ENCODE measurements around the gene CCNK. TPM values are rescaled to one million over a fixed set of nuclear protein-coding genes. Genes with fewer than 3 reads are reported as not detected.

The CCNK gene
- total RNA-seq, 1 donor from 2014 or later: 79.8 TPM

DNA sequence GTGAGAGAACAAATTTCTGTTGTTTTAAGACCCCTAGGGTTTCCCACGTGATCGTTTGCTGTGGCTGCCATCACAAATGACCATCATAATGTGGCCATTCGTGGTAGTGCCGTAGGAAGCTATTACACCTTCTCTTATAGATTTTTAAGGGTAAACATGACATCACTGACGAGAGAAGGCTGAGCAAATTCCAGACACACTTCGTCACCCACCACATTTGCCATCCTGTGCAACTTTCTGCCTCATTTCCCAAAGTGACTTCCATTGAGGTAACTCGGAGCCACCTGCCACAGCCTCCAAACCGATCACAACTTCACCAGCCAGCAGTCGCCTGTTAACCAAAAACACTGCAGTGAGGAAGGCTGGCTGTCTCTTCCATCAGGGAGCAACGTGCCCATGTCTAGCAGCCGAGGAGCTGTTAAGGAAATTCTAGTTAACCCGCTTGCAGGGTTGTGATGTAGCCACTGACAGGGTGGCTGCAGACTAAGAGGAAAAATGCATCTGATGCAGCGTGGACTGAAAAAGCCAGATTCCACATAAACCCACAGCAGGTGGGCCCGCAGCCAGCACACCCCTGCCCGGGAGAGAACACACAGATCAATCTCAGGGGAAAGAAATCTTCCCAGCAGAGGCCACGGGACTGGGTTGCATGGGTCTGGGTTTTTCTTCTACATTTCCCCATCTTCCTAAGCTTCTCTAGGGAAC is 78.2 kb downstream of the CCNK start:
- peaks cover 10% of the 10 kb centered on the region for H3K36me3 Mint-ChIP-seq (ENCODE audit: low read depth, unreplicated experiment)
- H3K4me3 Mint-ChIP-seq (ENCODE audit: unreplicated experiment): no peak overlapping the region
- no peak overlapping the region for H3K27ac Mint-ChIP-seq (ENCODE audit: unreplicated experiment)
- no peaks in the 10 kb centered on the region for H3K9me3 Mint-ChIP-seq (ENCODE audit: unreplicated experiment)
- no peak for TF ChIP-seq CTCF (IDR thresholded peaks at IDR 0.05; ENCODE audit: unreplicated experiment)
- H3K27me3 Mint-ChIP-seq (ENCODE audit: unreplicated experiment): peaks cover 3% of the 10 kb centered on the region
- DNase-seq (ENCODE audit: low spot score): no peak
- H3K4me1 Mint-ChIP-seq (ENCODE audit: unreplicated experiment): peaks cover 12% of the 10 kb centered on the region

DNA sequence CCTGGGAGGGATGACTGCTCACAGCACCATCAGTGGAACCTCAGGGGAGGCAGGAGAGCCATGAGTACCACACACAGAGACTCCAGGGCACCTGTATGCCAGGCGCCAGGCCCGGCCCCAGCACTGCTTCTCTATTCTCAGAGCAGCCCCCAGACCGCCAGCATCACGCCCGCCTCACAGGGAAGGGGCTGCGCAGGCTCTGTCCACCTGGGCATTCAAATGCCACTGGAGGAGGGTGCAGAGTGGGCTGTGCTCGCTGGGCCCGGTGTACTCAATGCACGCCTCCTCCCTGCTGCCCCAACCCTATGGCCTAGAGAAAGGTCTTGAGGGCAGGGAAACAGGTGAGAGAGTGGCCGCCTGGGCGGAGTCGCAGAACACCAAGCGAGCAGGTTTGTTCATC is 79.2 kb downstream of the CCNK start:
- no peak for DNase-seq (ENCODE audit: low spot score)
- Mint-ChIP-seq H3K27ac (ENCODE audit: unreplicated experiment) (no peak overlapping the region), H3K4me3 (ENCODE audit: unreplicated experiment) (no peak overlapping the region), H3K27me3 (ENCODE audit: unreplicated experiment) (peaks cover 4% of the 10 kb centered on the region), H3K9me3 (ENCODE audit: unreplicated experiment) (no peaks in the 10 kb centered on the region), H3K36me3 (ENCODE audit: low read depth, unreplicated experiment) (peaks cover 10% of the 10 kb centered on the region), H3K4me1 (ENCODE audit: unreplicated experiment) (peaks cover 18% of the 10 kb centered on the region)
- TF ChIP-seq CTCF (IDR thresholded peaks at IDR 0.05; ENCODE audit: unreplicated experiment): no peak

DNA sequence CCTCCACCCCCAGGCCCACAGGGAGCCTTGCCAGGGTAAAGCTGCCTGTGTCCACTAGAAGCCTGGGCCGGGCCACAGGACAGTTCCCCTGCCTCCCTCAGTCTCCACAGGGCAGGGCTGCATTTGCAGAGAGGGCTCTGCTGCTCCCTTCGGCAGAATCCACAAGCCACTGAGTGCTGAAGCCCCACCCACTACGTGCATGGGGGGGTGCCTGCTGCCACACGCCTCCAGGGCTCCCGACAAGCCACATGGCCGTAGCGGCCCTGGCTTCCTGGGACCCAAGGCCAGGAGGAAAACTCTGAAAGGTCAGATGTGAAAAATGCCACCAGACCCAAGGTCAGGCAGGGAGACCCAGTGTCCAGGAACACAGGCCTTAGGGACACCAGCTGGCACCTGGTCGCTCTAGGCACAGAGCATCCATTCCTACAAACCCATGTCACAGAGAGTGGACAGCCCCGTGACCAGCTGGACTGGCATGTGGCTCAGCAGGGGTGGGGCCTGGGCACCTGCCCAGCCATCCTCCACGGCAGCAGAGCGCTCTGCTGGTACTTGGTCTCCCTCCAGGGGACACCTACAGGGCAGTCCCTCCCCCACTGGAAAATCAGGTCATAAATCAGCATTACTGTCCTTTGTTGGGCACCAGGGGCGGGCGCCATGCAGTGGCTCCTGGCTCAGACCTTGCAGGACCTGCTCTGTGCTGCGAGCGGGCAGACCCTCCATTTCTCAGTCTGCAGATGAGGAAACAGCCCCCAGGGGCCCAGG is 79.9 kb downstream of the CCNK start:
- TF ChIP-seq CTCF (IDR thresholded peaks at IDR 0.05; ENCODE audit: unreplicated experiment): no peak
- Mint-ChIP-seq H3K27me3 (ENCODE audit: unreplicated experiment) (peaks cover 7% of the 10 kb centered on the region), H3K36me3 (ENCODE audit: low read depth, unreplicated experiment) (peaks cover 10% of the 10 kb centered on the region), H3K4me1 (ENCODE audit: unreplicated experiment) (peaks cover 25% of the 10 kb centered on the region), H3K9me3 (ENCODE audit: unreplicated experiment) (no peaks in the 10 kb centered on the region), H3K27ac (ENCODE audit: unreplicated experiment) (no peak overlapping the region), H3K4me3 (ENCODE audit: unreplicated experiment) (no peak overlapping the region)
- no peak for DNase-seq (ENCODE audit: low spot score)

DNA sequence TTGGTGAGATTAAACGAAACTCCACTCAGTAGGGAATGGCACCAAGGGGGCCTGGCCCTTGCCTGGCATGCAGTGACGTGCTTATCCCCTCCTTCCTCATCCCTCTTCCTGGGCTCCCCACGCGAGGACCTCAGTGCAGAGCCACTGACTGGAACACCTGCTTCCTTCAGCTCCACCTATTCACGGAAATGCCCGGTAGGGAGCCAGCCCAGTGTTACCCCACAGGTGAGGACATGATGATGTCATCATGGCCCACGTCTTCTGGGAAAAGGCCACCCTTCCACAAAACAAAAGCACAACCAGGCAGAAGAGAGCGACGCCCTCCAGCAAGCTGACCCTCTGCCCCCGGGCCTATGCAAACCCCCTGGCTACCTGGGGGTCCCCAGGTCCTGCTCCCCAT is 80.7 kb downstream of the CCNK start:
- Mint-ChIP-seq H3K27me3 (ENCODE audit: unreplicated experiment) (peaks cover 7% of the 10 kb centered on the region), H3K9me3 (ENCODE audit: unreplicated experiment) (no peaks in the 10 kb centered on the region), H3K4me1 (ENCODE audit: unreplicated experiment) (peaks cover 26% of the 10 kb centered on the region), H3K4me3 (ENCODE audit: unreplicated experiment) (no peak overlapping the region), H3K27ac (ENCODE audit: unreplicated experiment) (no peak overlapping the region), H3K36me3 (ENCODE audit: low read depth, unreplicated experiment) (peaks cover 6% of the 10 kb centered on the region)
- no peak for TF ChIP-seq CTCF (IDR thresholded peaks at IDR 0.05; ENCODE audit: unreplicated experiment)
- no peak for DNase-seq (ENCODE audit: low spot score)

Other genes starting within 250 kb of the CCNK start
- gene BCL11B, start 209.2 kb upstream of the CCNK start, total RNA-seq (ENCODE audit: unreplicated experiment): 1.0 TPM
- gene SETD3, start 550 bp upstream of the CCNK start, total RNA-seq (ENCODE audit: unreplicated experiment): 67.4 TPM
- gene CCDC85C, start 122.8 kb downstream of the CCNK start, total RNA-seq (ENCODE audit: unreplicated experiment): 42.1 TPM
- gene HHIPL1, start 163.7 kb downstream of the CCNK start, total RNA-seq (ENCODE audit: unreplicated experiment): 15.1 TPM
- gene CYP46A1, start 202.9 kb downstream of the CCNK start, total RNA-seq (ENCODE audit: unreplicated experiment): 5.2 TPM

Data from endothelial cell (in vitro differentiated cells).